HG02642 (cell line): Measurements from ENCODE around the gene TMEM255A.
A peak's percentile ranks its signal among the peaks of the same experiment; 100 is the strongest.

ENCODE experiments used
- ATAC-seq: cut with Tn5 transposase; IDR thresholded peaks from one replicate; pipeline ENCODE4 v1.9.1; 2021; ENCODE audit warnings: mild to moderate bottlenecking; ENCODE audit not compliant: unreplicated experiment, poor library complexity

TMEM255A gene

DNA sequence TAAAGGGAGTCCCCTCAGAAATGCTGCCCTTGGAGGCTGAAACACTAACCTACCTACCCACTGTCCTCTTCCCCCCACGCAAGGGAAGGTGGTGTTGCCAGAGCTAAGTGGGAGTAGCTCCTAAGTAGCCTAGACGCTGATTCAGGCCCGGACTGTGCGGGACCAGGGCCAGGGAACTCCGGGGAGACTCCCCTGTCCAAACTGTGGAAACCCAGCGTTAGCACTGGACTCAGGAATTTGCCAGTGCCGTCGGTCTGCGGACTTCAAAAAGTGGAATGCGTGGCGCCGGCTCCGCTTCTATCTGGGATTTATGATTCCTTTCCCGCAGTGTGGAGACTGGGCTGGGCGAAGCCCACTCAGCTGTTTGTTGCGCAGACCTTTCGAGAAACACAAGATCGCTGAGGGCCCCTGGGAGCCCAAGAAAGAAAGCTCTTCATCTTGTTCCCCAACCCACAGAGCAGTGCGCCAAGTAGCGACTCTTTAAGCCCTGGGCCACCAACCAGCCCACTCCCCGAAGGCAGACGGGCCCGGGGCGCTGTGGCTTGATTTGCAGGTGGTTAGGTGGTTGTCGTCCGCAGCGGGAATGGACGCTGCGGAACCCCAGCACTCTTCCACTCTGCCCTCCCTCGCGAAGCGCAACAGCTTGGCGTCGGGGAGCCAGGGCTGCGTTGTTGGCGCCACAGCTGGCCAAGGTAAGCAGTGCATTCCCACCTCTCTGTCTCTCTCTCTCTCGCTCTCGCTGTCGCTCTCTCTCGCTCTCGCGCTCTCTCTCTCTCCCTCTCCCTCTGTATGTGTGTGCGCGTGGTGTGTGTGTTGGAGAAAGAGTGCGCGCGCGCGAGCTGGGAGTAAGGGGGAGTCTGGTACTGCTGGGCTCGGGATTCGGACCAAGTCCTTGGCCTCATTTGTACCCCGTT is 2.0 kb downstream of the TMEM255A start:
- peak; percentile 95 for ATAC-seq

DNA sequence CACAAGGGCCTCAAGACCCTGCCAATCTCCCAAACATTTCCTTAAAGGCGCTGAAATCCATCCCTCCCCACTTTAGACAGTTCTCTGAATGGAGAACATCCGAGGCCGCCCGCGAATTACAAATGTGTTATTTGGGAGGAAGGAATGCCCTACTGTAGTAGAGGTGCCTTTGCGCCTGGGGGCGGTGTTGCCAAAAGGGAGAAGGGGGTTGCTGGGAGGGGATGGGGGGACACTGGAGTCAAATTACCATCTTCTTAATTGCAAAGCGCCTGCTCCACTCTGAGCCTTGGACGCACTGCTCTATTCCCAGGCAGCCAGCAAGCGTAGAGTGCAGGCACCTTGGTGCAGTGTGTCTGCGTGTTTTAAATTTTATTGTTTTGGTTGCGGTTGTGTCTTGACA is 2.7 kb downstream of the TMEM255A start:
- ATAC-seq = no peak

DNA sequence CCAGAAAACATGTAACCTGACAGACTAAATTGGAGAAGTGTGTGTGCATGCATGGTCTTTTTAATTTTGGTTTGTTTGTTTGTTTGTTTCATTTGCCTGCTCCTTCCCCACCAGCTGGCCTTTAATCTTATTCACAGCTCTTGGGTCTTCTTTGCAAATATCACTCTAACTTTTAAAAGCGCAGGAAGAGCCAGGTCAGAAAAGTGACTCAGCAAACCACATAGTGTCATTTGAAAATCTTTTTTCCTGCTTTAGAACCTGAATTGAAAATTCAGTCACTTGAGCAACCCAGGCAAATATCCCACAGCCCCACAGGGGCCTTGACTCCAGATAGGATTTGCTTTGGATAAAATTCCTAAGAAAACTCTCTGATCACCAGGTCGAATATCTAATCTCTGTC is 4.6 kb downstream of the TMEM255A start:
- no peak for ATAC-seq

DNA sequence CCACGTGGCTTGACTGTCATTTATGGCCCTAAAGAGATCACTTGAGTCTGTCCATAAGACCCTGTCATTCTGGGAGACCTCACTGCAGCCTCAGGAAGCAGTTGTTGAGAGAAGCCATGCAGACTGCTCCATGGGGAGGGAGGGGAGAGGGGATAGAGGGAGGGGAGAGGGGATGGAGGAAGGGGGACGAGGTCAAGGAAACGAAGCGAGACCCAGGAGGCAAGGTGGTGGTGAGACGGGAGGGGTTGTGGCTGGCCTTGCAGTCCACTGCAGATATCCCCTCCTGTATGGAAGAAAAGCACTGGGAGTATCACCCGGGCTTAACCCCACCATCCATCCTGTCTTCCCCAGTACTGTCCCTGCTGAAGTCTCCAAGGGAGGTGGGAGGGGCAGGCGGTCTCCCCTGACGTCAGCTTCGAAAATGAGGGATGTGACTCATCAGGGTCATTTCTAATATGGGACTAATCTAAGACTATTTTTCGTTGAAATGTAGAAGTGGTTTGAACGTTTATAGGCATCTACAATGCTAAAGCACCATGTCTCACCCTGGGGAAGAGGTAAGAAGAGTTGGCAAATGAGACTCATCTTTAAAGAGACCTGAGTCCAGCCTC is 5.6 kb downstream of the TMEM255A start:
- ATAC-seq = no peak

DNA sequence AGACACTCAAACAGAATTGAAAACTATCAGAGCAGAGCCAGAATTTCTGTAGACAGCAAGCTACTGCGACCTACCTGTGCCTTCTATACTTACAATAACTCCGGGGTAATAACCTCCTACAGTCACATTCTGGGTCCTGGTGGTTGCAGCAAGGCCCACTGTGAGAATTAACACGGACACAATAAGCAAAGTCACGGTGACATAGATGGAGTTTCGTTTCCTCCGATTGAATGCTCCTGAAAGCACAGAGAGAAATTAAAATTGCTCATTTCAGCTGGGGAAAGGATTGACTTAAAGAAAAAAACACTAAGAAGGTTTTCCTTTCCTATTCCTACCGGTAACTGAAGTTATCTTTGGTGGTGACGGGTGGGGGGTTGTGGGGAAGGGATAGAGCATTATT is 7.0 kb downstream of the TMEM255A start:
- ATAC-seq = no peak

DNA sequence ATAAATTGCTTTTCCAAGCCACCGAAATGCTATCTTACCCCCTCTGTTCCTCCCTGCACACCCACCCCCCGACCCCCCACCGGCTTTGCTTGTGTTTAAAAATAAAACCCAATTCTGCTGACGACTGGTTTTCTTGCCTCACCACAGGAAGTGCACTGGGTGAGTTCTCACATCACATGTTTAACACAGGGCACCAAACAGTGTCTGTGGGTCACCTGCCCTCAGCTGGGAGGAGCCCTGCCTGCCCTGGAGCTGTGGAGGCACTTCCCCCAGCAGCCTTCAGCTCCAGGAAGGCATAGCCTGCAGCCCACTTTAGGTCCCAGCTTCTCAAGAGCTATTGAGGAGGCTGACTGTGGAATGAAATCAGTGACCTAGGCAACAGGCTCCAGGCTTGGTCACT is 8.8 kb downstream of the TMEM255A start:
- ATAC-seq = peak; percentile 96

DNA sequence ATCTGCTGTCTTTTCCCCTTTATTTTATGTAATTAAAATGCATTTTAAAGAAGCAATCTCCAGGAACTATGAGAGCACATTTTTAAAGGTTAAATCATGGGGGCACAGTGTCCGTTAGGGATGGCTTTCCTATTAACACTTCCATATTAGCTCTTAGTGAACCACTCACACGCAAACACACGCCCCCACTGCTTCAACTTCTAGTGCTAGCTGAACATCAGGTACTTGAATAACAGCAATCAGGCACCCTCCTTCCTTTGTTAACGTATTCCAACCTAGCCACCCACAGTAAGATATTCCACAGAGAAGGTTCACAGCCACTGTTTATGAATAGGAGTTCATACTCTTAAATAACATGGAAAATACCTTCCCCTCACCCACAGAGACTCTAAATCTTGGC is 9.3 kb downstream of the TMEM255A start:
- peak; percentile 24 for ATAC-seq

DNA sequence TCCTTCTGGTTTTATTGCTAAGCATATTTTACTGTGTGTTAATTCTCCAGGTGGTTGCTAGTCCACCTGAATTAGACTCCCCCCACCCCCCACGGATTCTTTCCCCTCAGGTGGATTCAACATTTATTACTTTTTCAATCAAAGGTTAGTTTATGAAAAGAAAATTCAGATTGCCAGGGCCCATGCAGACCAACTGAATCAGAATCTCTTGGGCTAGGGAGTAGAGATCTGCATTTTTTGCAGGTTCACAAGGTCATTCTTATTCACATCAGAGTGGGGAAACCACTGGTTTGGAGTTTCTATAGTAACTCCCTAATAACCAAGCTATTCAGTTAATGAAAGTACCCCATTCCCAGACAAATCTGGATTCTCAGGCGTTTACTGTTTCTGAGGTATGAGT is 9.8 kb downstream of the TMEM255A start:
- no peak for ATAC-seq

DNA sequence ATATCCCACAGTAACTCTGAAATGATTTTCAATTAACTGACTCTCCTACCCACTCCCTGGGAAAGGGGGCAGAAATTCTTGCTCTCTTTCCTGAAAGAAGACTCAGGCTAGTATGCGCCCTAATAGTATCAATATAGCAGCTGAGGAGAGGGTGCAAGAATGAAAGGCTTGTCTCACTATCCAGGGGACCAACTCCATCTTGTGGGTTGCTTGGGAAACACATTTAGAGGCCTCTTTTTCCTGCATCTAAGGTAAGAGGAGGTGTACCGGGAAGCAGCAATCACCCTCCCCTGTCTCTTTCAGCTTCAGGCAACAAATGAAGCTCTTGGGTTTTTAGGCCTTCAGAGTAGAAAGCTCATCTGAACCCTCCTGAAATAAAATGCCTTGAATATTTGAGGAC is 11.3 kb downstream of the TMEM255A start:
- ATAC-seq = no peak

DNA sequence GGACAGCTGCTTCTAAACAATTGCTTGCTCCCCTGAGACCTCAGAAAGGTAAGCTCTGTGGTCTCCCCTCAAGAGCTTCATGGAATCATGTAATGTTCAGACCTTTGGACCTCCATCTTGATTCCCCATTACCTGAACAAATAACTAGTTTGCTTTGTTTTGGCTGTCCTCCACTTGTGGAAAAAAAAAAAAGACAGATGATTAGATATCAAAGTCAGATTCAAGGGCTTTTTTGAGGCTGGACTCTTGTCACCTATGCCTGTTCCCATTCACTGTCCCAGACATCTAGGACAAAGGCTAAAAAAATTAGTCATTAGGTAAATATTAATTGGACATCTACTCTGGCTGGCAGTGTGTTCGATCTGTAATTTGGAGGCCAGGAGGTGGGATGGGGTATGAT is 13.3 kb downstream of the TMEM255A start:
- no peak for ATAC-seq

DNA sequence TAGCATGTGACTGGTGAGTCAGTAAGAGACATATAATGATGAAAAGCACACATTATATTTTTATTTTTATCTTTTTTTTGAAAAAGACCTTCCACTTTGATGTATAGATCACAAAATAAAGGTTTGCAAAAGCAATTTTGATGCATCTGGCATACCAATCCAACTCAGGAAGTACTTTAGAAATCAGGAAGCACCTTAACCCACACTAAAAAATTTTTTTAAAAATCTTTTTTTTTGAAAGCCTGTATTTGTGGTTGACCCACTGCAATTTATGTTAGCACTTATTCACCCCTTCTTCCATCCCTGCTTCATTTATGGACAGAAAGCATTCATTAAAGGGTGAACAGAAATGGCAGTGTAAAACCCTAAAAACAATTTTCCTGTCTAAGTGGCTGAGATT is 16.6 kb downstream of the TMEM255A start:
- ATAC-seq = no peak

DNA sequence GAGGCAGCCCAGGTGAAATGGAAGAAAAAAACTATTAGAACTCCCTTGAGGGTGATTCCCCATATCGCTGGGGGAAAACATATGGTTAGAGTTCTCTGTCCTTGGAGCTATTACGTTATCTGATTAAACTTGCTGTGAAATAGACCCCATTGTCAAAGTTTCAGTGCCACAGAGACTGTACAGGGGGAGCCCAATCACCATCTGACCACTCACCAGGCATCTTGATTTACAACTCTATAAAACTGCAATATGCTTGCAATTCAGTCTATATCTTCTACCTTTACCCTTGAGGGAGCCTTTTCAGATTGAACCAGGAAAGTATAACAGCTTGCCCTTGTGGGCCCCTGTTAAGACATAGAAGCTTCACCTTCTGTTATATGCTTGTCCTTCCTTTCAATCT is 18.2 kb downstream of the TMEM255A start:
- no peak for ATAC-seq

DNA sequence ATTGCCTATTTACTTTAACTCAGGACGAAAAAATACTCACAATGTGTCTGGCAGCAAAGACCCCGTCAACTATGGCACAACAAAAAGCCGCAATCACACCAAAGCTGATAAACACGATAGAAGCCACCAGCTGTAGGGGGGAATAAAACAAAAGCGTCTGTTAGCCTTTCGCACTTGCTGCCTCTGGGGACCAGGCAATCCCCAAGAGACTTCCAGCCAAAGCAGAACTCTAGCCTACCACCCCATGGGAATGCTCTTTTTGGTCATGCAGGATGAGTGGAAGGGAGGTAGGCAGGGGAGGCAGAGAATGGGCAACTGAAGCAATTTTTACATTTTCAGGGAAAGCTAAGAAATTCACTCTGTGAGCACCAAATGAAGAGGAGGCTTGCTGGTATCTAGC is 20.1 kb downstream of the TMEM255A start:
- ATAC-seq = no peak

DNA sequence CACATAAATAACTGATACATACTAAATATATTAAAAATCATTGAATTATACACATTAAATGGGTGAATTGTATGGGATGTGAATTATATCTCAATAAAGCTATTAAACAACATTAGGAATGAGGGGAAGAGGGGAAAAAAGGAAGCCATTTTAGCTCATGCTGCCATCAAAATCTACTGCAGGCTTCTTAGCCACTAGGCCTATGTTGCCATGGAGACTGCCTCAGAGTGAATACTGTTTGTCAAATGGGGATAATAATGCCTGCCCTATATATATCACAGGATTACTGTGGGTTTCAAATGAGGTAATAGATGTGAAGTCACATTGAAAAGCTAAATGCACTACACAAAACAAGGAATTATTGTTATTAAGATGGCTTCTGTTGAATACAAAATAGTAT is 21.2 kb downstream of the TMEM255A start:
- no peak for ATAC-seq

DNA sequence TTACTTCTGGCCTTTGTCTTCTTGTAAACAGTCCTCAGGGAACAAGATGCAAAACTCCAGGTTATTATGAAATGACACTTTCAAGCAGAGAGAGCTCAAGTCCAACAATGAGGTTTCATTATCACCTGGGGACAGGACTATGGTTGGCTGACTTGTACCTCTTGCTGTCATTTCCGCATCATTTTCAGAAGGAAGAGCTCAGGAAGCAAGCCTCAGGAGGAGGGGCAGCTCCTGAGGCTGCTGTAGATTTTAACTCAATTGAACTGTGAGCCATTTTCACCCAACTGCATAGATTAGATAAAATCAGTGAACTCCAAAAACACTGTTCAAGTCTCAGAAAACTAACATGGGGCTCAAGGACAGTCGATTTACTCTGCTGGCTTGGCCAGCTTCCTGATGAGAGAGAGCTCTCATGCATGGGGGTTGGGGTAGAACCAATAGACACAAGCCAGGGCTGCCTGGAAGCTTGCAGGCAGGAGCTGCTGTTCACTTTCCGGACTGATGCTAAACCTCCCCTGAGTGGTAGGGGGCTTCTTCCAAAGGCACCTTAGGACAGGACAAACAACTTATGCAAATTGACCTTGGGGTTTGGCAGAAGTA is 23.6 kb downstream of the TMEM255A start:
- peak; percentile 79 for ATAC-seq

DNA sequence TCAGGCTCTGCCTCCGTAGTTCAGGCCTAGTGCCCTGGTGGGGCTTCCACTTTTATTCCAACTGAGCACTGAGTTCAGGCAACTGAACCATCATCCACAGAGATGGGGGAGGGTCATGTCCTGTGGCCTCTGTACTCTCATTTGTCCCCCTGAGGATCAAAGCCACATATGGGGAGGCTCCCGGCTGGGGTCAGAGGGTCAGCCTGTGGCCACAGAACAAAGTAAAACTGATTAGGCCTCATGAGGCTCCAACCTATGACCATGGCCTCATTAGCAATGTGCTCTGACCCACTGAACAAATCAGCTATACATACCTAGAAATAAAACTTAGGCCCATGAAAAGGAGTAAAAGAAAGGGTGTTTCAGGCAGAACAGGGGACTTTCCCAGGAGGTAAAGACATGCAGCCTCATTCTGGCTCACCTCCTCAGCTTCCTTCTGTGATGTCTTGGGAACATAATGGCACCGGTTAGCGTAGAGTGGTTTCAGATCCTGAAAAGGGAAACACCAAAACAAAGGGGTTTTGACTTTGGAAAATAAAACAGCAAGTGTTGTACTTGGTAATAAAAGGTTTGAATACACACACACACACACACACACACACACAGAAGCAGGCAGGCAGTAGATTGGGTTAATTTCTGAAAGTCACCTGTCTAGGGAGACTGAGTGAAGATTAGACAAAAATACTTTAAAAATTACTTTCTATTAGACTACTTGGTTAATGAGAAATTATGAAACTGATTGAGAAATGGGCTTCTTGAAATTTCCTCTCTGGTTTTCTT is 24.3 kb downstream of the TMEM255A start:
- ATAC-seq = peak; percentile 46

DNA sequence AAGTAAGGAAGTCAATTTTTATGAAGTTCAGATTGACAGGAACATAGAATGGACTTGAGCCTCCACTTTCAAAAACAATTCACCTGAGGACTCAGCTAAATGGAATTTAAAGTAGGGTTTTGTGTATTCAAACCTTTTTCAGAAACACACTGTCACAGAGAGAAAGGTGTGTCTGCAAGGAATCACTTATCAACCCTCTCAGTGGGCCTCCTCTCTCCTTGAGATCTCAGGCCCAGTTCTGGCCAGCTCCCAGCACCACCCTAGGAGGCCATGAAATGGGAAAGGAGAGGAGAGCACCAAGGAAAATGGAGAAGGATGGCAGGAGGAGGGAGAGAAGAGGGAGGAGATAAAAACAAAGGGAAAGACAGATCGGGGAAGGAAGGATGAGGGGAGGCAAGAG is 28.6 kb downstream of the TMEM255A start:
- no peak for ATAC-seq

DNA sequence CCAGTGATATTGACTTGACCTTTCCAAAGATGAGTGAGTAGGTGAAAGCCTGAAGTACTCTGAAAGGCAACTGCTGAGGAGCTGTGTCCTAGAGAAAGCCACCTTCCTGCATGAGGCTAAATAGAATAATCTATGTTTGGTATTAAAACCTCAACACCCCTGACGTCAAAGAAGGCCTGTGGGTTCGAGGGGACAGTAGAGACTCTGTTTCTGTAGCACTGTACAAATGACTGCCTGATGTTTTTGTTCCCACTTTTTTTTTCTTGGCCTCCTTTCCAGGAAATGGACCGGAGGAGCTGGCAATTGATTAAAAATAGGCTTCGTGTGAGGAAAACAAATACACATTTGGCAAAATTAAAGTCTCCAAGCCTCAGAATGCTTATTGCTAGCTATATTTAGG is 29.5 kb downstream of the TMEM255A start:
- ATAC-seq = no peak

DNA sequence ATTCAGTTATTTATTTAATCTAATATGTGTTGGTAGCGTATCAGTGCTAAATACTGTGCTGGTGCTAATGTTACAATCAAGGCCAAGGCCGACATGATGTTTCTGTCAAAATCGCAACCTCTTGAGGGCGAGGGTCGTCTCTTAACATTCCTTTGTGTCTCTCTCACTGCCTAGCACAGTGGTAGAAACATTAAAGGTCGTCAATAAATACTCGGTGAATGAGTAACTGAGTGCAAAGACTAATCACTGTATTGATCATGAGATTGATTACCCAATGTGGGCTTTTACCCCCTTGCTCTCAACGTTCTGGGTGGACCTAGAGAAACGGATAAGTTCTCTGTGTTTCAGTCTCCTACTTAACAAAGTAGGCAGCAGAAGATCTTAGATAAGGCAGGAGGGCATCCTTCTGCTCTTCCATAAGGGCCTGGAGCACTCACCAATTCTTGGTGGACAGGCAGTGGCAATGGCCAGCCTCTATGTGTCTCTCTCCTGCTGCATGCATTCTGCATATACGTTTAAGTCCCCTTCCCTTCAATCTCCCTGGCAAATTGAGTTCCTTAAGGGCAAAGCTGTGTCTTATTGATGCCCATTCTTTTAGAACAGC is 30.1 kb downstream of the TMEM255A start:
- ATAC-seq = no peak

DNA sequence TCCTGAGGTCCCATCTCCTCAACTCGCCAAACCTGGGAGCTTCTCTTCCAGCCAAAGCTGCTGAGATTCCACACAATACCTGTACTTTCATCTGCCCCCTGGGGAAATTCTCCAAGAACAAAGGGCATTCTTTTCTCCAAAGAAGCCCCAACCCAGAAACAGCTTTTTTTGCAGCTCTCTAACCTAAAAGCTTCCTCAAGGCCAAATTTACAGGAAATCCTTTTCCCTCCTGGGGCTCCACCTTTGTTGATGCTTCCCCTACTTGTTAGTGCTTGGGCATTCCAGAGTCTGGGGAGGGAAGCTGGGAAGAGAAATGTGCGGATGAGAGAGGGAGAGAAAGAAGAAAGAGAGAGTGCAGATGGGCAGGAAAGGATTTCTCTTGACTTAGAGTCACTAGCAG is 36.3 kb downstream of the TMEM255A start:
- ATAC-seq = no peak
